ENCODE measurements around the gene CCDC8.

DNA sequence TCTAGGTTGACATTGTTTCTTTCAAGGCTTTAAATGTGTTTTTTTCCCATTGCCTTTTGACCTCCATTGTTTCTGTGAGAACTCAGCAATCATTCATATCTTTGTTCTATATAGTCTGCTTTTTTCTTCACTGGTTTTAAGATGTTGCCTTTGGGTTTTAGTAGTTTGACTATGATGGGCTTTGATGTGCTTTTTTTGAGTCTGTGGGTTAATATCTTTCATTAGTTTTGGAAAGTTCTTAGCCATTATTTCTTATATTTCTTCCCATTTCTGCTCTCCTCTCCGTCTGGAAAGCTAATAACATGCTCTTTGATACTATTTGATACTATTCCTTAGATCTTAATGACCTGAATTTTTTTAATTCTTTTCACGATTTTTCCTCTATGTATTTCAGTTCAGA is 32.7 kb downstream of the CCDC8 start:
- TF ChIP-seq, protein P1, sequence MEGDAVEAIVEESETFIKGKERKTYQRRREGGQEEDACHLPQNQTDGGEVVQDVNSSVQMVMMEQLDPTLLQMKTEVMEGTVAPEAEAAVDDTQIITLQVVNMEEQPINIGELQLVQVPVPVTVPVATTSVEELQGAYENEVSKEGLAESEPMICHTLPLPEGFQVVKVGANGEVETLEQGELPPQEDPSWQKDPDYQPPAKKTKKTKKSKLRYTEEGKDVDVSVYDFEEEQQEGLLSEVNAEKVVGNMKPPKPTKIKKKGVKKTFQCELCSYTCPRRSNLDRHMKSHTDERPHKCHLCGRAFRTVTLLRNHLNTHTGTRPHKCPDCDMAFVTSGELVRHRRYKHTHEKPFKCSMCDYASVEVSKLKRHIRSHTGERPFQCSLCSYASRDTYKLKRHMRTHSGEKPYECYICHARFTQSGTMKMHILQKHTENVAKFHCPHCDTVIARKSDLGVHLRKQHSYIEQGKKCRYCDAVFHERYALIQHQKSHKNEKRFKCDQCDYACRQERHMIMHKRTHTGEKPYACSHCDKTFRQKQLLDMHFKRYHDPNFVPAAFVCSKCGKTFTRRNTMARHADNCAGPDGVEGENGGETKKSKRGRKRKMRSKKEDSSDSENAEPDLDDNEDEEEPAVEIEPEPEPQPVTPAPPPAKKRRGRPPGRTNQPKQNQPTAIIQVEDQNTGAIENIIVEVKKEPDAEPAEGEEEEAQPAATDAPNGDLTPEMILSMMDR (IDR thresholded peaks at IDR 0.05), result no peak
- TF ChIP-seq SMC3 (IDR thresholded peaks at IDR 0.05), result no peak
- no peak for TF ChIP-seq CBX8 (IDR thresholded peaks at IDR 0.05)
- no peak for TF ChIP-seq RCOR1 (IDR thresholded peaks at IDR 0.05; ENCODE audit: low read depth, low read length)
- no peak for TF ChIP-seq TFCP2L1 (CRISPR knock-in tag; IDR thresholded peaks at IDR 0.05)
- TF ChIP-seq, protein P2, sequence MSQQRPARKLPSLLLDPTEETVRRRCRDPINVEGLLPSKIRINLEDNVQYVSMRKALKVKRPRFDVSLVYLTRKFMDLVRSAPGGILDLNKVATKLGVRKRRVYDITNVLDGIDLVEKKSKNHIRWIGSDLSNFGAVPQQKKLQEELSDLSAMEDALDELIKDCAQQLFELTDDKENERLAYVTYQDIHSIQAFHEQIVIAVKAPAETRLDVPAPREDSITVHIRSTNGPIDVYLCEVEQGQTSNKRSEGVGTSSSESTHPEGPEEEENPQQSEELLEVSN (IDR thresholded peaks at IDR 0.05; ENCODE audit: borderline replicate concordance, low read depth), result no peak
- no peak for TF ChIP-seq POLR2AphosphoS2 (conservative IDR thresholded peaks at IDR 0.05; ENCODE audit: low read length)
- TF ChIP-seq MAZ (IDR thresholded peaks at IDR 0.05; ENCODE audit: borderline replicate concordance, low read depth, low read length), result no peak
- TF ChIP-seq, protein P3, sequence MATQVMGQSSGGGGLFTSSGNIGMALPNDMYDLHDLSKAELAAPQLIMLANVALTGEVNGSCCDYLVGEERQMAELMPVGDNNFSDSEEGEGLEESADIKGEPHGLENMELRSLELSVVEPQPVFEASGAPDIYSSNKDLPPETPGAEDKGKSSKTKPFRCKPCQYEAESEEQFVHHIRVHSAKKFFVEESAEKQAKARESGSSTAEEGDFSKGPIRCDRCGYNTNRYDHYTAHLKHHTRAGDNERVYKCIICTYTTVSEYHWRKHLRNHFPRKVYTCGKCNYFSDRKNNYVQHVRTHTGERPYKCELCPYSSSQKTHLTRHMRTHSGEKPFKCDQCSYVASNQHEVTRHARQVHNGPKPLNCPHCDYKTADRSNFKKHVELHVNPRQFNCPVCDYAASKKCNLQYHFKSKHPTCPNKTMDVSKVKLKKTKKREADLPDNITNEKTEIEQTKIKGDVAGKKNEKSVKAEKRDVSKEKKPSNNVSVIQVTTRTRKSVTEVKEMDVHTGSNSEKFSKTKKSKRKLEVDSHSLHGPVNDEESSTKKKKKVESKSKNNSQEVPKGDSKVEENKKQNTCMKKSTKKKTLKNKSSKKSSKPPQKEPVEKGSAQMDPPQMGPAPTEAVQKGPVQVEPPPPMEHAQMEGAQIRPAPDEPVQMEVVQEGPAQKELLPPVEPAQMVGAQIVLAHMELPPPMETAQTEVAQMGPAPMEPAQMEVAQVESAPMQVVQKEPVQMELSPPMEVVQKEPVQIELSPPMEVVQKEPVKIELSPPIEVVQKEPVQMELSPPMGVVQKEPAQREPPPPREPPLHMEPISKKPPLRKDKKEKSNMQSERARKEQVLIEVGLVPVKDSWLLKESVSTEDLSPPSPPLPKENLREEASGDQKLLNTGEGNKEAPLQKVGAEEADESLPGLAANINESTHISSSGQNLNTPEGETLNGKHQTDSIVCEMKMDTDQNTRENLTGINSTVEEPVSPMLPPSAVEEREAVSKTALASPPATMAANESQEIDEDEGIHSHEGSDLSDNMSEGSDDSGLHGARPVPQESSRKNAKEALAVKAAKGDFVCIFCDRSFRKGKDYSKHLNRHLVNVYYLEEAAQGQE (IDR thresholded peaks at IDR 0.05), result no peak

Measured in A549 (cell line).